ENCODE measurements around the gene ANKRD12. TPM values are rescaled to one million over a fixed set of nuclear protein-coding genes. Genes with fewer than 3 reads are reported as not detected.
"Not testable (repeated sequence)": the region's sequence is repeated elsewhere in the genome, so short reads cannot be mapped to it uniquely, and the experiment has no call there.

The ANKRD12 gene
- total RNA-seq (53.3 and 62.7 TPM in 2 replicates), polyA plus RNA-seq (8.7 and 13.0 TPM in 2 replicates), polyA minus RNA-seq (ENCODE audit: low replicate concordance) (1.3 and 6.7 TPM in 2 replicates)
- 15.6 and 24.8 TPM in 2 replicates for polyA plus RNA-seq (2012)

GRCh38 chr18:9136315-9137155, at the start of gene ANKRD12:
Gene ANKRD12, plus strand, starts transcription at chr18:9136781. Its CDS starts 45,652 bp downstream, at chr18:9182433.
- H3K4me1 ChIP-seq (ENCODE audit: control insufficient read depth, extremely low read depth, insufficient read depth, low read length), result peaks cover 7% of the 10 kb centered on the region
- H3K9me3 ChIP-seq (ENCODE audit: control insufficient read depth, insufficient read depth, low read depth, low read length), result no peaks in the 10 kb centered on the region
- peak within 1 kb of the TSS; percentile 99 for H3K27ac ChIP-seq (ENCODE audit: insufficient read depth, low read length)
- peak within 1 kb of the TSS; percentile 95 for H3K4me2 ChIP-seq (ENCODE audit: extremely low read depth, insufficient read depth, low read length)
- TF ChIP-seq CTCF (conservative IDR thresholded peaks at IDR 0.05 in 1 of 2, IDR thresholded peaks at IDR 0.05 in 1 of 2; ENCODE audit: low read depth in 1 of 2, low read length in 2 of 2) (no peak), EZH2 (IDR thresholded peaks at IDR 0.05; ENCODE audit: low read length, missing control alignments) (no peak)
- peak; percentile 96 to 98 for DNase-seq (ENCODE audit: low read depth in 2 of 2)
- peak within 1 kb of the TSS; percentile 75 for H2AFZ ChIP-seq (ENCODE audit: low read length)
- H4K20me1 ChIP-seq (ENCODE audit: control insufficient read depth, extremely low read depth, insufficient read depth, low read length), result no peaks in the 10 kb centered on the region
- peaks cover 43% of the 10 kb centered on the region for H3K79me2 ChIP-seq (ENCODE audit: control insufficient read depth, insufficient read depth, low read length)
- peak within 1 kb of the TSS; percentile 99 for H3K9ac ChIP-seq (ENCODE audit: insufficient read depth, low read length)
- peak within 1 kb of the TSS; percentile 89 to 100 (median 90) for H3K4me3 ChIP-seq (replicated peaks in 1 of 4; ENCODE audit: control extremely low read depth in 1 of 4, insufficient read depth in 1 of 4, low read depth in 3 of 4, low read length in 4 of 4)
- no peaks in the 10 kb centered on the region for H3K27me3 ChIP-seq (ENCODE audit: control insufficient read depth, insufficient read depth, low read length)
- H3K36me3 ChIP-seq (ENCODE audit: control insufficient read depth, insufficient read depth, low read length), result peaks cover 4% of the 10 kb centered on the region

GRCh38 chr18:9087144-9087543, 49.4 kb upstream of the ANKRD12 start:
- Histone ChIP-seq H3K9me3 (ENCODE audit: control insufficient read depth, insufficient read depth, low read depth, low read length) (no peaks in the 10 kb centered on the region), H3K79me2 (ENCODE audit: control insufficient read depth, insufficient read depth, low read length) (no peaks in the 10 kb centered on the region), H3K27ac (ENCODE audit: insufficient read depth, low read length) (no peak overlapping the region), H3K27me3 (ENCODE audit: control insufficient read depth, insufficient read depth, low read length) (no peaks in the 10 kb centered on the region), H3K4me1 (ENCODE audit: control insufficient read depth, extremely low read depth, insufficient read depth, low read length) (no peaks in the 10 kb centered on the region), H3K4me3 (replicated peaks in 1 of 4; ENCODE audit: control extremely low read depth in 1 of 4, insufficient read depth in 1 of 4, low read depth in 3 of 4, low read length in 4 of 4) (no peak overlapping the region), H2AFZ (ENCODE audit: low read length) (no peak overlapping the region), H3K36me3 (ENCODE audit: control insufficient read depth, insufficient read depth, low read length) (no peaks in the 10 kb centered on the region), H4K20me1 (ENCODE audit: control insufficient read depth, extremely low read depth, insufficient read depth, low read length) (no peaks in the 10 kb centered on the region), H3K9ac (ENCODE audit: insufficient read depth, low read length) (no peak overlapping the region), H3K4me2 (ENCODE audit: extremely low read depth, insufficient read depth, low read length) (no peak overlapping the region)
- no peak for DNase-seq (ENCODE audit: low read depth in 2 of 2)
- TF ChIP-seq CTCF (conservative IDR thresholded peaks at IDR 0.05 in 1 of 2, IDR thresholded peaks at IDR 0.05 in 1 of 2; ENCODE audit: low read depth in 1 of 2, low read length in 2 of 2) (no peak), EZH2 (IDR thresholded peaks at IDR 0.05; ENCODE audit: low read length, missing control alignments) (no peak)

DNA sequence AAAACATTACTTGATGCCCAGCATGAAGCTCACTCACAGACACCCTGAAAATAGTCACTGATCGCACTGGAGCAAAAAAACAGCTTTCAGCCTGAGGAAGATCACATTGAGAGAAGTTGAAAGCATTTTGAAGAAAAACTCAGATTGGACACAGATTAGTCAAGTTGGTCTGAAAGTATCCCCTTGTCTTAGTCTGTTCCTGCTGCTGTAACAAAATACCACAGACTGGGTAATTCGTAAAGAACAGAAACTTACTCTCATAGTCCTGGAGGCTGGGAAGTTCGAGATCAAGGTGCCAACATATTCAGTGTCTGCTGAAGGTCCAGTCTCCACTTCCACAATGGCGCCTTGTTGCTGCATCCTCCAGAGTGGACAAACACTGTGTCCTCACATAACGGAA, 48.3 kb upstream of the ANKRD12 start:
- no peak overlapping the region for H3K9ac ChIP-seq (ENCODE audit: insufficient read depth, low read length)
- no peak overlapping the region for H2AFZ ChIP-seq (ENCODE audit: low read length)
- H3K4me2 ChIP-seq (ENCODE audit: extremely low read depth, insufficient read depth, low read length), result no peak overlapping the region
- H3K27ac ChIP-seq (ENCODE audit: insufficient read depth, low read length), result no peak overlapping the region
- H3K36me3 ChIP-seq (ENCODE audit: control insufficient read depth, insufficient read depth, low read length), result no peaks in the 10 kb centered on the region
- TF ChIP-seq CTCF (conservative IDR thresholded peaks at IDR 0.05 in 1 of 2, IDR thresholded peaks at IDR 0.05 in 1 of 2; ENCODE audit: low read depth in 1 of 2, low read length in 2 of 2), result no peak
- no peak for TF ChIP-seq EZH2 (IDR thresholded peaks at IDR 0.05; ENCODE audit: low read length, missing control alignments)
- H3K4me1 ChIP-seq (ENCODE audit: control insufficient read depth, extremely low read depth, insufficient read depth, low read length), result no peaks in the 10 kb centered on the region
- DNase-seq (ENCODE audit: low read depth in 2 of 2), result no peak
- H3K79me2 ChIP-seq (ENCODE audit: control insufficient read depth, insufficient read depth, low read length), result no peaks in the 10 kb centered on the region
- H3K9me3 ChIP-seq (ENCODE audit: control insufficient read depth, insufficient read depth, low read depth, low read length), result no peaks in the 10 kb centered on the region
- no peaks in the 10 kb centered on the region for H4K20me1 ChIP-seq (ENCODE audit: control insufficient read depth, extremely low read depth, insufficient read depth, low read length)
- H3K4me3 ChIP-seq (replicated peaks in 1 of 4; ENCODE audit: control extremely low read depth in 1 of 4, insufficient read depth in 1 of 4, low read depth in 3 of 4, low read length in 4 of 4), result no peak overlapping the region
- no peaks in the 10 kb centered on the region for H3K27me3 ChIP-seq (ENCODE audit: control insufficient read depth, insufficient read depth, low read length)

DNA sequence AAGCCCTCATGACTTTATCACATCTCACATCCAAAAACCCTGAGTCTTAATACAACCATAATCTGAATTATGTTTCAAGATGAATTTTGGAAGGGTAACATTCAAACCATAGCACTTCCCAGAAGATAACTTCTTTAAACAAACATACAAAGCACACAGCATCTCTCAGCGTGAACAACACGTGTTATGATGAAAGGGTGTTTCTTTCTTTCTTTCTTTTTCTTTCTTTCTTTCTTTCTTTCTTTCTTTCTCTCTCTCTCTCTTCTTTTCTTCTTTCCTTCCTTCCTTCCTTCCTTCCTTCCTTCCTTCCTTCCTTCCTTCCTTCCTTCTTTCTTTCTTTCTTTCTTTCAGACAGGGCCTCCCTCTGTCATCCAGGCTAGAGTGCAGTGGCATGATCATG, 47.9 kb upstream of the ANKRD12 start:
- not testable (repeated sequence) for DNase-seq (ENCODE audit: low read depth in 2 of 2); H3K36me3 ChIP-seq (ENCODE audit: control insufficient read depth, insufficient read depth, low read length); H3K27me3 ChIP-seq (ENCODE audit: control insufficient read depth, insufficient read depth, low read length); H3K9me3 ChIP-seq (ENCODE audit: control insufficient read depth, insufficient read depth, low read depth, low read length); H4K20me1 ChIP-seq (ENCODE audit: control insufficient read depth, extremely low read depth, insufficient read depth, low read length); H3K9ac ChIP-seq (ENCODE audit: insufficient read depth, low read length); H3K27ac ChIP-seq (ENCODE audit: insufficient read depth, low read length); H3K4me2 ChIP-seq (ENCODE audit: extremely low read depth, insufficient read depth, low read length); H3K79me2 ChIP-seq (ENCODE audit: control insufficient read depth, insufficient read depth, low read length); H3K4me3 ChIP-seq (replicated peaks in 1 of 4; ENCODE audit: control extremely low read depth in 1 of 4, insufficient read depth in 1 of 4, low read depth in 3 of 4, low read length in 4 of 4); H3K4me1 ChIP-seq (ENCODE audit: control insufficient read depth, extremely low read depth, insufficient read depth, low read length); H2AFZ ChIP-seq (ENCODE audit: low read length)
